Peyer's patch (tissue), 4 donors: ENCODE measurements around the gene DISC1. TPM values are rescaled to one million over a fixed set of nuclear protein-coding genes. Genes with fewer than 3 reads are reported as not detected.

ENCODE experiments used
- DNase-seq, 3 donors: peaks; one replicate each; pipeline ENCODE4 v3.0.0-alpha.2; 2017 to 2019
- H3K27ac ChIP-seq, 4 donors: fragments of 200-600 bp; sonication (generic); one replicate each; pipeline ENCODE4 v1.5.1; 2016 to 2019
- H3K27me3 ChIP-seq, 2 donors: fragments of 200-600 bp; sonication (generic); one replicate each; pipeline ENCODE4 v1.5.1; 2019
- H3K36me3 ChIP-seq, 3 donors: fragments of 200-600 bp; sonication (generic); one replicate each; pipeline ENCODE4 v1.5.1; 2016 to 2019
- H3K4me1 ChIP-seq, 4 donors: fragments of 200-600 bp; sonication (generic); one replicate each; pipeline ENCODE4 v1.5.1; 2016 to 2019
- H3K4me3 ChIP-seq, 4 donors: fragments of 200-600 bp; sonication (generic); 1 replicate in 3 of 4; 2 replicates in 1 of 4; pipeline ENCODE4 v1.5.1; 2016 to 2019; ENCODE audit warnings: mild to moderate bottlenecking in 1 of 4
- H3K9me3 ChIP-seq, 4 donors: fragments of 200-600 bp; sonication (generic); one replicate each; pipeline ENCODE4 v1.5.1; 2016 to 2019; ENCODE audit warnings: mild to moderate bottlenecking in 1 of 4
- CTCF ChIP-seq, 6 experiments: fragments of 450-650 bp in 4 of 6; fragments of 200-600 bp in 2 of 6; sonication (generic) in 1 of 6; IDR thresholded peaks; one replicate each; pipeline ENCODE4 v1.5.1; 2017 to 2019; ENCODE audit warnings: antibody characterized with exemption in 6 of 6, mild to moderate bottlenecking in 3 of 6, moderate library complexity in 1 of 6
- POLR2A ChIP-seq, 2 donors: fragments of 450-650 bp; IDR thresholded peaks; one replicate each; pipeline ENCODE4 v1.5.1; 2017; ENCODE audit warnings: antibody characterized with exemption in 2 of 2, mild to moderate bottlenecking in 2 of 2, moderate library complexity in 2 of 2
- total RNA-seq, 4 donors: library from RNA; depleted of rRNA; stranded (reverse); fragments of >200 nt; gene quantifications; one replicate each; pipeline ENCODE4 v1.1.0, GENCODE V29; 2016

Gene DISC1
- total RNA-seq, 4 donors from 2014 or later, result 2.3 to 39.6 (median 5.6) TPM

GRCh38 chr1:231935856-231936255 is 309.3 kb downstream of the DISC1 start:
- Histone ChIP-seq H3K27me3 (no peaks in the 10 kb centered on the region), H3K36me3 (no peaks in the 10 kb centered on the region), H3K9me3 (peaks cover 0 to 7% (median 2%) of the 10 kb centered on the region in 4 donors), H3K27ac (no peak overlapping the region), H3K4me3 (no peak overlapping the region), H3K4me1 (peaks cover 0 to 5% (median 0%) of the 10 kb centered on the region in 4 donors)
- TF ChIP-seq CTCF (IDR thresholded peaks at IDR 0.05) (no peak), POLR2A (IDR thresholded peaks at IDR 0.05) (no peak)
- DNase-seq, result no peak

- no peak for DNase-seq
- Histone ChIP-seq H3K9me3 (peaks cover 0 to under 1% (median 0%) of the 10 kb centered on the region in 4 donors), H3K4me1 (peaks cover 0 to 5% (median 0%) of the 10 kb centered on the region in 4 donors), H3K27ac (no peak overlapping the region), H3K4me3 (no peak overlapping the region), H3K36me3 (no peaks in the 10 kb centered on the region), H3K27me3 (no peaks in the 10 kb centered on the region)
- no peak for TF ChIP-seq POLR2A (IDR thresholded peaks at IDR 0.05)
- no peak for TF ChIP-seq CTCF (IDR thresholded peaks at IDR 0.05)
These were observed 310.6 kb downstream of the DISC1 start for GRCh38 chr1:231936983-231937775.

GRCh38 chr1:231938211-231938610 is 311.6 kb downstream of the DISC1 start:
- no peak for TF ChIP-seq CTCF (IDR thresholded peaks at IDR 0.05)
- no peak for TF ChIP-seq POLR2A (IDR thresholded peaks at IDR 0.05)
- Histone ChIP-seq H3K27me3 (no peaks in the 10 kb centered on the region), H3K4me3 (no peak overlapping the region), H3K4me1 (peaks cover 0 to 5% (median 0%) of the 10 kb centered on the region in 4 donors), H3K9me3 (no peaks in the 10 kb centered on the region), H3K36me3 (no peaks in the 10 kb centered on the region), H3K27ac (no peak overlapping the region)
- DNase-seq, result no peak

GRCh38 chr1:231938711-231939110 is 312.1 kb downstream of the DISC1 start:
- no peaks in the 10 kb centered on the region for H3K36me3 ChIP-seq
- TF ChIP-seq CTCF (IDR thresholded peaks at IDR 0.05) (no peak), POLR2A (IDR thresholded peaks at IDR 0.05) (no peak)

GRCh38 chr1:231939118-231939517 is 312.5 kb downstream of the DISC1 start:
- no peak overlapping the region for H3K27ac ChIP-seq
- no peaks in the 10 kb centered on the region for H3K36me3 ChIP-seq
- no peaks in the 10 kb centered on the region for H3K27me3 ChIP-seq
- no peak for DNase-seq
- no peak for TF ChIP-seq POLR2A (IDR thresholded peaks at IDR 0.05)
- no peak for TF ChIP-seq CTCF (IDR thresholded peaks at IDR 0.05)
- H3K9me3 ChIP-seq, result no peaks in the 10 kb centered on the region
- H3K4me3 ChIP-seq, result no peak overlapping the region
- H3K4me1 ChIP-seq, result peaks cover 0 to 5% (median 0%) of the 10 kb centered on the region in 4 donors

More at GRCh38 chr1:231938711-231939110, 312.1 kb downstream of the DISC1 start:
- Histone ChIP-seq H3K4me1 (peaks cover 0 to 5% (median 0%) of the 10 kb centered on the region in 4 donors), H3K27me3 (no peaks in the 10 kb centered on the region), H3K4me3 (no peak overlapping the region), H3K9me3 (no peaks in the 10 kb centered on the region), H3K27ac (no peak overlapping the region)
- DNase-seq, result no peak
